GM23338 (cell line): Measurements from ENCODE around the gene TDRD7. TPM values are rescaled to one million over a fixed set of nuclear protein-coding genes. Genes with fewer than 3 reads are reported as not detected.

Experiments used
- ATAC-seq: fragments of 200-7000 bp; cut with Tn5 transposase; 3 replicates; pipeline ENCODE4 v1.9.1; 2020
- DNase-seq: peaks from one replicate; pipeline ENCODE4 v3.0.0-alpha.2; 2015; ENCODE audit warnings: low spot score
- H2AFZ ChIP-seq: fragments of 200-600 bp; sonication (generic); 2 replicates; pipeline ENCODE4 v1.8.0; 2016; ENCODE audit warnings: antibody characterized with exemption, mild to moderate bottlenecking, moderate library complexity
- H3F3A ChIP-seq: fragments of 200-600 bp; sonication (generic); replicated peaks from 2 replicates; pipeline ENCODE4 v1.8.0; 2017; ENCODE audit warnings: antibody characterized with exemption, mixed run types, low read depth
- H3K27ac ChIP-seq: fragments of 200-600 bp; sonication (generic); 2 replicates; pipeline ENCODE4 v1.6.1; 2016; ENCODE audit warnings: low read depth
- H3K27me3 ChIP-seq: fragments of 200-600 bp; sonication (generic); 2 replicates; pipeline ENCODE4 v1.8.0; 2016; ENCODE audit warnings: mild to moderate bottlenecking, mixed run types, moderate library complexity; ENCODE audit not compliant: insufficient read depth
- H3K36me3 ChIP-seq: fragments of 200-600 bp; sonication (generic); 2 replicates; pipeline ENCODE4 v1.8.0; 2016; ENCODE audit warnings: mild to moderate bottlenecking; ENCODE audit not compliant: insufficient read depth
- H3K4me1 ChIP-seq: fragments of 200-600 bp; sonication (generic); 2 replicates; pipeline ENCODE4 v1.8.0; 2016; ENCODE audit warnings: mild to moderate bottlenecking, moderate library complexity; ENCODE audit not compliant: insufficient read depth
- H3K4me2 ChIP-seq: fragments of 200-600 bp; sonication (generic); 2 replicates; pipeline ENCODE4 v1.7.1; 2017; ENCODE audit warnings: mixed run types
- H3K4me3 ChIP-seq: fragments of 200-600 bp; sonication (generic); 2 replicates; pipeline ENCODE4 v1.6.1; 2016; ENCODE audit warnings: mixed run types
- H3K79me2 ChIP-seq: fragments of 200-600 bp; sonication (generic); replicated peaks from 2 replicates; pipeline ENCODE4 v1.8.0; 2017; ENCODE audit warnings: mild to moderate bottlenecking; ENCODE audit not compliant: insufficient read depth
- H3K9me2 ChIP-seq: fragments of 200-600 bp; sonication (generic); 2 replicates; pipeline ENCODE4 v1.8.0; 2017; ENCODE audit not compliant: insufficient read depth
- H4K20me1 ChIP-seq: fragments of 200-600 bp; sonication (generic); replicated peaks from 2 replicates; pipeline ENCODE4 v1.8.0; 2017; ENCODE audit warnings: mild to moderate bottlenecking; ENCODE audit not compliant: insufficient read depth
- H3K27ac Mint-ChIP-seq: 2 replicates; pipeline ENCODE4 v1.8.0; 2020; ENCODE audit warnings: inconsistent platforms, mild to moderate bottlenecking, moderate library complexity, mixed read lengths
- H3K27me3 Mint-ChIP-seq: 3 replicates; pipeline ENCODE4 v1.8.0; 2022; ENCODE audit warnings: low read depth, mild to moderate bottlenecking, moderate library complexity, mixed read lengths, inconsistent platforms; ENCODE audit not compliant: insufficient read depth, poor library complexity
- H3K36me3 Mint-ChIP-seq: 3 replicates; pipeline ENCODE4 v1.8.0; 2021; ENCODE audit warnings: low read depth, mild to moderate bottlenecking, inconsistent platforms, moderate library complexity, mixed read lengths
- H3K4me1 Mint-ChIP-seq: 3 replicates; pipeline ENCODE4 v1.8.0; 2020; ENCODE audit warnings: mild to moderate bottlenecking, inconsistent platforms, mixed read lengths
- H3K4me3 Mint-ChIP-seq: 3 replicates; pipeline ENCODE4 v1.8.0; 2021; ENCODE audit warnings: moderate library complexity, mild to moderate bottlenecking, inconsistent platforms, mixed read lengths
- H3K9me3 Mint-ChIP-seq: 3 replicates; pipeline ENCODE4 v1.8.0; 2020; ENCODE audit warnings: moderate library complexity, mild to moderate bottlenecking, inconsistent platforms, mixed read lengths
- CREB1 ChIP-seq: fragments of 250-450 bp; sonication (Bioruptor Pico); IDR thresholded peaks from 2 replicates; pipeline ENCODE4 v1.5.0; 2020; ENCODE audit warnings: low read depth, mild to moderate bottlenecking, moderate library complexity
- CTCF ChIP-seq, 2 experiments: fragments of 200-600 bp in 1 of 2; sonication (generic) in 1 of 2; conservative IDR thresholded peaks; 2 replicates each; pipeline versions ENCODE4 v1.5.1 to v1.6.1; 2016 to 2017; ENCODE audit warnings: antibody characterized with exemption in 2 of 2, low read depth in 2 of 2, mild to moderate bottlenecking in 2 of 2, moderate library complexity in 1 of 2
- EZH2phosphoT487 ChIP-seq: fragments of 200-600 bp; sonication (generic); IDR thresholded peaks from one replicate; pipeline ENCODE4 v1.8.1; 2018; ENCODE audit warnings: antibody characterized with exemption; ENCODE audit not compliant: unreplicated experiment
- JUNB ChIP-seq: IDR thresholded peaks from one replicate; pipeline ENCODE4 v1.6.1; 2016; ENCODE audit warnings: antibody characterized with exemption; ENCODE audit not compliant: unreplicated experiment
- POLR2AphosphoS5 ChIP-seq: IDR thresholded peaks from 2 replicates; pipeline ENCODE4 v1.6.1; 2016; ENCODE audit warnings: antibody characterized with exemption, low read depth
- REST ChIP-seq: IDR thresholded peaks from one replicate; pipeline ENCODE4 v1.6.1; 2018; ENCODE audit warnings: antibody characterized with exemption; ENCODE audit not compliant: unreplicated experiment
- polyA plus RNA-seq: library from polyadenylated mRNA; unstranded; fragments of >200 nt; fragmentation: Nextera tagmentation; extraction: Ambion mirVana; gene quantifications from 2 replicates; pipeline ENCODE4 v1.2.1, GENCODE V29; 2016
- total RNA-seq: library from RNA; depleted of rRNA; stranded (reverse); fragments of >200 nt; shearing (Covaris generic); gene quantifications from 2 replicates; pipeline ENCODE4 v1.2.3, GENCODE V29; 2014

Gene TDRD7
- total and polyA plus RNA-seq, 2 experiments from 2014 or later, result 1.7 to 3.1 TPM

- no peak for DNase-seq
- H3K27me3 Mint-ChIP-seq, result peaks cover 2% of the 10 kb centered on the region
These were observed 6.3 kb upstream of the TDRD7 start for GRCh38 chr9:97405551-97405950.

GRCh38 chr9:97406620-97407177 is 5.2 kb upstream of the TDRD7 start:
- H3K4me1 Mint-ChIP-seq, result peaks cover 21% of the 10 kb centered on the region
- H3K36me3 Mint-ChIP-seq, result no peaks in the 10 kb centered on the region; the same call in 2 of the 3 replicates
- no peaks in the 10 kb centered on the region for H3K79me2 ChIP-seq

More at GRCh38 chr9:97405551-97405950, 6.3 kb upstream of the TDRD7 start:
- Histone ChIP-seq H3F3A (no peaks in the 10 kb centered on the region), H3K4me3 (no peak overlapping the region), H4K20me1 (no peaks in the 10 kb centered on the region), H2AFZ (no peak overlapping the region), H3K4me2 (no peak overlapping the region), H3K79me2 (no peaks in the 10 kb centered on the region), H3K27ac (no peak overlapping the region), H3K27me3 (peaks cover 3% of the 10 kb centered on the region), H3K9me2 (no peaks in the 10 kb centered on the region), H3K4me1 (no peaks in the 10 kb centered on the region), H3K36me3 (no peaks in the 10 kb centered on the region)
- Mint-ChIP-seq H3K27ac (no peak overlapping the region), H3K9me3 (peaks cover 3% of the 10 kb centered on the region; the same call in 1 of the 3 replicates), H3K4me1 (peaks cover 18% of the 10 kb centered on the region), H3K36me3 (no peaks in the 10 kb centered on the region), H3K4me3 (no peak overlapping the region)
- TF ChIP-seq REST, result no peak
- TF ChIP-seq POLR2AphosphoS5, result no peak
- ATAC-seq, result no peak

More at GRCh38 chr9:97406620-97407177, 5.2 kb upstream of the TDRD7 start:
- Mint-ChIP-seq H3K27ac (no peak overlapping the region), H3K27me3 (peaks cover 5% of the 10 kb centered on the region), H3K9me3 (peaks cover 3% of the 10 kb centered on the region; the same call in 1 of the 3 replicates), H3K4me3 (no peak overlapping the region)
- Histone ChIP-seq H2AFZ (peak overlapping the region; percentile 25; the same call in 1 of the 2 replicates), H3F3A (no peaks in the 10 kb centered on the region), H4K20me1 (no peaks in the 10 kb centered on the region), H3K36me3 (no peaks in the 10 kb centered on the region), H3K27me3 (peaks cover 12% of the 10 kb centered on the region), H3K9me2 (no peaks in the 10 kb centered on the region), H3K4me3 (no peak overlapping the region), H3K27ac (no peak overlapping the region), H3K4me2 (no peak overlapping the region), H3K4me1 (peaks cover 4% of the 10 kb centered on the region; the same call in 1 of the 2 replicates)
- ATAC-seq, result peak; percentile 72
- TF ChIP-seq EZH2phosphoT487 (no peak), CREB1 (CRISPR knock-in tag) (no peak), JUNB (no peak), CTCF (conservative IDR thresholded peaks at IDR 0.05; ENCODE audit: low read depth in 2 of 2) (no peak)
- no peak for DNase-seq
